ENCODE data around the gene TEX11. TPM values are rescaled to one million over a fixed set of nuclear protein-coding genes. Genes with fewer than 3 reads are reported as not detected.

The TEX11 gene
- total RNA-seq, 2 donors from 2014 or later = 0.26 to 0.66 TPM

GRCh38 chrX:70508296-70508911 lies 400.1 kb downstream of the TEX11 start:
- no peaks in the 10 kb centered on the region for H3K9me3 ChIP-seq
- DNase-seq = no peak

DNA sequence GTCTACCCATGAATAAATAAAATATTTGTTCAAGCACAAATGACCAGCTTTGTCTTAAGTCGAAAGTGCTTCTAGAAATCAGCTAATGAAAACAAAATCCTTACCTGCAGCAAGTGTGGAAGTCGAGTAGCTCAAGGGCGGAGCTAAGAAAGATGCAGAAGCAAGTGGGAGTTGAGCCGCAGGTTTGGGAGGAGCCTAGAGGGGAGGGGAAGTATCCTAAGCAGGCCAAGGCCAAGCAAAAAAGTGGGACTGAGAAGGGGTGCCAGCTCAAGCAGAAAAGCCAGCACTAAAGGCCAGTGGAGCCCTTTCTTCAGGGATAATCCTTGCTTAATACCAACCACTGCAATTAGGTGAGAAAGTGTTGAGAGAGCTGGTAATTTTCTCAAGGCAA lies 403.1 kb downstream of the TEX11 start:
- 0 to 46% methylated on average over 1 to 4 of the region's 4 CpGs for WGBS, 2 donors
- Histone ChIP-seq H3K9me3 (no peaks in the 10 kb centered on the region), H3K27me3 (no peaks in the 10 kb centered on the region), H3K4me1 (peaks cover 17% of the 10 kb centered on the region), H3K36me3 (replicated peaks in 1 of 2; ENCODE audit: insufficient read depth in 1 of 2, low read depth in 2 of 2) (no peaks in the 10 kb centered on the region), H3K27ac (peak overlapping the region in 1 of 4 donors; percentile 8), H3K4me3 (no peak overlapping the region)
- no peak for ATAC-seq
- intact Hi-C loops (cut with DNase I) = no loop called here
- DNase-seq = peak in 1 of 4 donors; percentile 7
- TF ChIP-seq, protein P1, sequence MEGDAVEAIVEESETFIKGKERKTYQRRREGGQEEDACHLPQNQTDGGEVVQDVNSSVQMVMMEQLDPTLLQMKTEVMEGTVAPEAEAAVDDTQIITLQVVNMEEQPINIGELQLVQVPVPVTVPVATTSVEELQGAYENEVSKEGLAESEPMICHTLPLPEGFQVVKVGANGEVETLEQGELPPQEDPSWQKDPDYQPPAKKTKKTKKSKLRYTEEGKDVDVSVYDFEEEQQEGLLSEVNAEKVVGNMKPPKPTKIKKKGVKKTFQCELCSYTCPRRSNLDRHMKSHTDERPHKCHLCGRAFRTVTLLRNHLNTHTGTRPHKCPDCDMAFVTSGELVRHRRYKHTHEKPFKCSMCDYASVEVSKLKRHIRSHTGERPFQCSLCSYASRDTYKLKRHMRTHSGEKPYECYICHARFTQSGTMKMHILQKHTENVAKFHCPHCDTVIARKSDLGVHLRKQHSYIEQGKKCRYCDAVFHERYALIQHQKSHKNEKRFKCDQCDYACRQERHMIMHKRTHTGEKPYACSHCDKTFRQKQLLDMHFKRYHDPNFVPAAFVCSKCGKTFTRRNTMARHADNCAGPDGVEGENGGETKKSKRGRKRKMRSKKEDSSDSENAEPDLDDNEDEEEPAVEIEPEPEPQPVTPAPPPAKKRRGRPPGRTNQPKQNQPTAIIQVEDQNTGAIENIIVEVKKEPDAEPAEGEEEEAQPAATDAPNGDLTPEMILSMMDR (IDR thresholded peaks at IDR 0.05) = no peak
- no peak for TF ChIP-seq POLR2A (IDR thresholded peaks at IDR 0.05)

More at GRCh38 chrX:70508296-70508911, 400.1 kb downstream of the TEX11 start:
- TF ChIP-seq, protein P1 (IDR thresholded peaks at IDR 0.05) = no peak
- no peak for TF ChIP-seq POLR2A (IDR thresholded peaks at IDR 0.05)
- Histone ChIP-seq H3K27me3 (no peaks in the 10 kb centered on the region), H3K4me3 (no peak overlapping the region), H3K4me1 (peaks cover 17% of the 10 kb centered on the region), H3K36me3 (replicated peaks in 1 of 2; ENCODE audit: insufficient read depth in 1 of 2, low read depth in 2 of 2) (no peaks in the 10 kb centered on the region), H3K27ac (peak overlapping the region in 2 of 4 donors; percentile 6 to 57)
- intact Hi-C loops (cut with DNase I) = no loop called here
- ATAC-seq = no peak
- 36 to 43% methylated on average over 5 to 6 of the region's 6 CpGs for WGBS, 2 donors

GRCh38 chrX:70504772-70505450 lies 403.6 kb downstream of the TEX11 start:
- Histone ChIP-seq H3K4me3 (no peak overlapping the region), H3K36me3 (replicated peaks in 1 of 2; ENCODE audit: insufficient read depth in 1 of 2, low read depth in 2 of 2) (no peaks in the 10 kb centered on the region), H3K9me3 (no peaks in the 10 kb centered on the region), H3K27ac (no peak overlapping the region), H3K27me3 (no peaks in the 10 kb centered on the region), H3K4me1 (peaks cover 17% of the 10 kb centered on the region)
- intact Hi-C loops (cut with DNase I) = no loop called here
- no peak for DNase-seq
- no peak for TF ChIP-seq POLR2A (IDR thresholded peaks at IDR 0.05)
- TF ChIP-seq, protein P1 (IDR thresholded peaks at IDR 0.05) = no peak
- 58 to 70% methylated on average over 3 to 6 of the region's 6 CpGs for WGBS, 2 donors
- ATAC-seq = no peak

- DNase-seq (no peak), ATAC-seq (no peak)
- Histone ChIP-seq H3K27me3 (no peaks in the 10 kb centered on the region), H3K36me3 (replicated peaks in 1 of 2; ENCODE audit: insufficient read depth in 1 of 2, low read depth in 2 of 2) (peaks cover 0 to 2% of the 10 kb centered on the region in 2 donors), H3K27ac (no peak overlapping the region), H3K4me1 (peaks cover 7% of the 10 kb centered on the region), H3K9me3 (no peaks in the 10 kb centered on the region), H3K4me3 (no peak overlapping the region)
- TF ChIP-seq POLR2A (IDR thresholded peaks at IDR 0.05) = no peak
- TF ChIP-seq, protein P1 (IDR thresholded peaks at IDR 0.05) = no peak
- intact Hi-C loops (cut with DNase I) = no loop called here
- 88 to 100% methylated on average over 2 to 4 of the region's 4 CpGs for WGBS, 2 donors
Observed at GRCh38 chrX:70500826-70501225, 407.7 kb downstream of the TEX11 start.

Data from body of pancreas (tissue), 4 donors.